Vagina (tissue), 2 donors: Measurements from ENCODE around the gene NEUROD4.

Source experiments
- CTCF ChIP-seq, 3 experiments: fragments of 450-650 bp in 2 of 3; fragments of 200-600 bp in 1 of 3; sonication (generic) in 1 of 3; IDR thresholded peaks; one replicate each; pipeline ENCODE4 v1.5.1; 2017 to 2019; ENCODE audit warnings: antibody characterized with exemption in 3 of 3, mild to moderate bottlenecking in 2 of 3, moderate library complexity in 2 of 3
- POLR2A ChIP-seq, 2 donors: fragments of 450-650 bp; IDR thresholded peaks; one replicate each; pipeline ENCODE4 v1.6.1; 2017; ENCODE audit warnings: antibody characterized with exemption in 2 of 2, mild to moderate bottlenecking in 2 of 2, moderate library complexity in 2 of 2

DNA sequence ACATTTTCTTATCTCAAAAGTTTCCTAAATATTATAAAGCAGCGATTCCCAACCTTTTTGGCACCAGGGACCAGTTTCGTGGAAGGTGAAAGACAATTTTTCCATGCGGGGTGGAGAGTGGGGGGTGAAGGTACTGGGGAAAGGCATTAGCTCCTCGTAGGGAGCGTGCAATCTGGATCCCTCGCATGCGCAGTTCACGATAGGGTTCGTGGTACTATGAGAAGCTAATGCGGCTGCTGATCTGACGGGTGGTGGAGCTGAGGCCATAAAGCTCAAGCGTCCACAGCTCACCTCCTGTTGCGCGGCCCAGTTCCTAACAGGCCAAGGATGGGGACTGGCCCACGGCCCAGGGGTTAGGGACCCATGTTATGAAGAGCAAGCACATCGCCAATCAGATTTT is 29.9 kb downstream of the NEUROD4 start:
- TF ChIP-seq CTCF (IDR thresholded peaks at IDR 0.05) (no peak), POLR2A (IDR thresholded peaks at IDR 0.05) (no peak)
